ENCODE data around the gene AVL9.

AVL9 gene

GRCh38 chr7:32533276-32534029, 38.2 kb downstream of the AVL9 start:
- no peak for DNase-seq (ENCODE audit: low spot score)

- DNase-seq (ENCODE audit: low spot score): no peak
These were observed 39.9 kb downstream of the AVL9 start for GRCh38 chr7:32535162-32535702.

- no peak for DNase-seq (ENCODE audit: low spot score)
These were observed 40.7 kb downstream of the AVL9 start for GRCh38 chr7:32536016-32536415.

GRCh38 chr7:32536585-32536984, 41.3 kb downstream of the AVL9 start:
- peak; percentile 65 for DNase-seq (ENCODE audit: low spot score)

GRCh38 chr7:32537760-32538159, 42.5 kb downstream of the AVL9 start:
- DNase-seq (ENCODE audit: low spot score): no peak

GRCh38 chr7:32539366-32539765, 44.1 kb downstream of the AVL9 start:
- DNase-seq (ENCODE audit: low spot score): no peak

GRCh38 chr7:32539919-32540531, 44.7 kb downstream of the AVL9 start:
- DNase-seq (ENCODE audit: low spot score): no peak

- DNase-seq (ENCODE audit: low spot score): no peak
These were observed 47.3 kb downstream of the AVL9 start for GRCh38 chr7:32542595-32542994.

GRCh38 chr7:32559480-32559879, 64.2 kb downstream of the AVL9 start:
- no peak for DNase-seq (ENCODE audit: low spot score)

GRCh38 chr7:32560075-32560474, 64.8 kb downstream of the AVL9 start:
- no peak for DNase-seq (ENCODE audit: low spot score)

- no peak for DNase-seq (ENCODE audit: low spot score)
These were observed 66.3 kb downstream of the AVL9 start for GRCh38 chr7:32561613-32562012.

- no peak for DNase-seq (ENCODE audit: low spot score)
These were observed 69.3 kb downstream of the AVL9 start for GRCh38 chr7:32564542-32564941.

GRCh38 chr7:32569388-32570289, 74.3 kb downstream of the AVL9 start:
- DNase-seq (ENCODE audit: low spot score): peak; percentile 29

GRCh38 chr7:32573110-32573687, 77.9 kb downstream of the AVL9 start:
- DNase-seq (ENCODE audit: low spot score): no peak

- DNase-seq (ENCODE audit: low spot score): no peak
These were observed 79.3 kb downstream of the AVL9 start for GRCh38 chr7:32574626-32575025.

- no peak for DNase-seq (ENCODE audit: low spot score)
These were observed 82.1 kb downstream of the AVL9 start for GRCh38 chr7:32577421-32577820.

GRCh38 chr7:32579776-32580175, 84.5 kb downstream of the AVL9 start:
- no peak for DNase-seq (ENCODE audit: low spot score)

GRCh38 chr7:32580646-32581045, 85.4 kb downstream of the AVL9 start:
- no peak for DNase-seq (ENCODE audit: low spot score)

- no peak for DNase-seq (ENCODE audit: low spot score)
These were observed 86.7 kb downstream of the AVL9 start for GRCh38 chr7:32582036-32582435.

- DNase-seq (ENCODE audit: low spot score): no peak
These were observed 88.5 kb downstream of the AVL9 start for GRCh38 chr7:32583791-32584190.

- DNase-seq (ENCODE audit: low spot score): no peak
These were observed 91.3 kb downstream of the AVL9 start for GRCh38 chr7:32586291-32587221.

All from LoVo (cell line).